NCI-H460 (cell line): ENCODE data around the gene NDRG2. TPM values are rescaled to one million over a fixed set of nuclear protein-coding genes. Genes with fewer than 3 reads are reported as not detected.

Experiments
- DNase-seq: peaks from one replicate; pipeline ENCODE4 v3.0.0-alpha.2; 2016; ENCODE audit warnings: low read depth; ENCODE audit errors: extremely low read depth
- total RNA-seq: library from RNA; depleted of rRNA; stranded (reverse); fragments of >200 nt; shearing (Covaris generic); gene quantifications from 2 replicates; pipeline ENCODE4 v1.2.3, GENCODE V29; 2014; rRNA removed

Gene NDRG2
- total RNA-seq, 1 experiment from 2014 or later: 3.4 TPM

- no peak for DNase-seq
Measured at GRCh38 chr14:20978687-20979086, 46.2 kb downstream of the NDRG2 start.

GRCh38 chr14:20976291-20976690 is 48.6 kb downstream of the NDRG2 start:
- DNase-seq: no peak

GRCh38 chr14:20973501-20973900 is 51.4 kb downstream of the NDRG2 start:
- no peak for DNase-seq

- DNase-seq: no peak
Measured at GRCh38 chr14:20971705-20972021, 53.2 kb downstream of the NDRG2 start.

- peak; percentile 81 for DNase-seq
Measured at GRCh38 chr14:20970983-20971704, 53.7 kb downstream of the NDRG2 start.

- DNase-seq: no peak
Measured at GRCh38 chr14:20970647-20970982, 54.2 kb downstream of the NDRG2 start.

GRCh38 chr14:20969336-20969735 is 55.5 kb downstream of the NDRG2 start:
- no peak for DNase-seq

Other genes with a start within 250 kb of the NDRG2 start
- 0.20 TPM in 1 of 2 replicates, not detected in the other for gene RNASE6, start 243.8 kb downstream of the NDRG2 start, total RNA-seq
- gene RNASE1, start 222.2 kb downstream of the NDRG2 start, total RNA-seq: not detected in 2 replicates
- gene RNASE3, start 133.7 kb downstream of the NDRG2 start, total RNA-seq: not detected in 2 replicates
- not detected in 2 replicates for gene RNASE2, start 69.6 kb downstream of the NDRG2 start, total RNA-seq
- 76.6 and 80.5 TPM in 2 replicates for gene METTL17, start 35.1 kb downstream of the NDRG2 start, total RNA-seq
- gene SLC39A2, start 25.8 kb downstream of the NDRG2 start, total RNA-seq: not detected in 2 replicates
- not detected in 2 replicates for gene TPPP2, start 5.2 kb upstream of the NDRG2 start, total RNA-seq
- not detected in 2 replicates for gene RNASE13, start 9.7 kb upstream of the NDRG2 start, total RNA-seq
- not detected in 2 replicates for gene RNASE7, start 17.3 kb upstream of the NDRG2 start, total RNA-seq
- not detected in 2 replicates for gene RNASE8, start 32.8 kb upstream of the NDRG2 start, total RNA-seq
- 9.3 and 10.7 TPM in 2 replicates for gene ARHGEF40, start 45.2 kb upstream of the NDRG2 start, total RNA-seq
- 23.5 and 27.7 TPM in 2 replicates for gene ZNF219, start 73.6 kb upstream of the NDRG2 start, total RNA-seq
- gene TMEM253, start 76.0 kb upstream of the NDRG2 start, total RNA-seq: 0.87 and 1.5 TPM in 2 replicates
- not detected in 2 replicates for gene OR5AU1, start 131.0 kb upstream of the NDRG2 start, total RNA-seq
- 1,048 and 1,119 TPM in 2 replicates for gene HNRNPC, start 244.4 kb upstream of the NDRG2 start, total RNA-seq